GM23248 (cell line): ENCODE results near the gene MCOLN3. TPM values are rescaled to one million over a fixed set of nuclear protein-coding genes. Genes with fewer than 3 reads are reported as not detected.
A peak's percentile ranks its signal among the peaks of the same experiment; 100 is the strongest.

Experiments used
- DNase-seq: peaks from one replicate; pipeline ENCODE4 v3.0.0-alpha.2; 2015
- H2AFZ ChIP-seq: fragments of 200-600 bp; sonication (generic); 2 replicates; pipeline ENCODE4 v1.6.1; 2016; ENCODE audit warnings: antibody characterized with exemption
- H3F3A ChIP-seq: fragments of 200-600 bp; sonication (generic); 2 replicates; pipeline ENCODE4 v1.6.1; 2016; ENCODE audit warnings: mild to moderate bottlenecking, antibody characterized with exemption, mixed run types; ENCODE audit not compliant: insufficient read depth
- H3K27ac ChIP-seq: fragments of 200-600 bp; sonication (generic); 2 replicates; pipeline ENCODE4 v1.5.1; 2016; ENCODE audit warnings: mild to moderate bottlenecking
- H3K27me3 ChIP-seq: fragments of 200-600 bp; sonication (generic); replicated peaks from 2 replicates; pipeline ENCODE4 v1.6.1; 2016; ENCODE audit warnings: mild to moderate bottlenecking; ENCODE audit not compliant: insufficient read depth
- H3K36me3 ChIP-seq: fragments of 200-600 bp; sonication (generic); 2 replicates; pipeline ENCODE4 v1.6.1; 2016; ENCODE audit warnings: low read depth, mild to moderate bottlenecking
- H3K4me1 ChIP-seq: fragments of 200-600 bp; sonication (generic); 2 replicates; pipeline ENCODE4 v1.6.1; 2016; ENCODE audit warnings: mild to moderate bottlenecking; ENCODE audit not compliant: insufficient read depth
- H3K4me2 ChIP-seq: fragments of 200-600 bp; sonication (generic); one replicate; pipeline ENCODE4 v1.6.1; 2016; ENCODE audit warnings: mild to moderate bottlenecking; ENCODE audit not compliant: unreplicated experiment
- H3K4me3 ChIP-seq: fragments of 200-600 bp; sonication (generic); 2 replicates; pipeline ENCODE4 v1.5.1; 2016; ENCODE audit warnings: mild to moderate bottlenecking
- H3K79me2 ChIP-seq: fragments of 200-600 bp; sonication (generic); 2 replicates; pipeline ENCODE4 v1.6.1; 2016; ENCODE audit warnings: mild to moderate bottlenecking; ENCODE audit not compliant: insufficient read depth
- H3K9ac ChIP-seq: fragments of 200-600 bp; sonication (generic); 2 replicates; pipeline ENCODE4 v1.6.1; 2016; ENCODE audit warnings: mild to moderate bottlenecking
- H3K9me2 ChIP-seq: fragments of 200-600 bp; sonication (generic); 2 replicates; pipeline ENCODE4 v1.6.1; 2016; ENCODE audit warnings: mixed run types, mild to moderate bottlenecking, moderate library complexity; ENCODE audit not compliant: insufficient read depth
- H3K9me3 ChIP-seq: fragments of 200-600 bp; sonication (generic); one replicate; pipeline ENCODE4 v1.6.1; 2017; ENCODE audit warnings: low read depth
- H4K20me1 ChIP-seq: fragments of 200-600 bp; sonication (generic); 2 replicates; pipeline ENCODE4 v1.6.0; 2016; ENCODE audit not compliant: insufficient read depth
- EZH2 ChIP-seq: fragments of 200-600 bp; sonication (generic); IDR thresholded peaks from 2 replicates; pipeline ENCODE4 v1.6.1; 2018; ENCODE audit warnings: antibody characterized with exemption, mild to moderate bottlenecking; ENCODE audit not compliant: insufficient read depth, poor library complexity, severe bottlenecking
- EZH2phosphoT487 ChIP-seq: fragments of 200-600 bp; sonication (generic); IDR thresholded peaks from 2 replicates; pipeline ENCODE4 v1.6.1; 2018; ENCODE audit warnings: antibody characterized with exemption, moderate library complexity, mild to moderate bottlenecking, low read depth; ENCODE audit not compliant: insufficient read depth
- WGBS, 2 experiments: methylation state at CpG; one replicate each; pipeline ENCODE4 v1.1.6; 2015 to 2017; ENCODE audit warnings: low lambda C conversion rate in 2 of 2, low coverage in 1 of 2; ENCODE audit errors: missing lambda C conversion rate in 2 of 2; 5-methylcytosine and 5-hydroxymethylcytosine counted together
- in situ Hi-C: fragments of 300-500 bp; cut with MboI; formaldehyde crosslinking; loops from 2 replicates; pipeline ENCODE4 v1.15.0; 2020
- polyA plus RNA-seq: library from polyadenylated mRNA; unstranded; fragments of >200 nt; fragmentation: Nextera tagmentation; extraction: Ambion mirVana; gene quantifications from 2 replicates; pipeline ENCODE4 v1.2.1, GENCODE V29; 2016
- total RNA-seq: library from RNA; depleted of rRNA; stranded (reverse); fragments of >200 nt; shearing (Covaris generic); gene quantifications from 2 replicates; pipeline ENCODE4 v1.2.3, GENCODE V29; 2014

Gene MCOLN3
- total and polyA plus RNA-seq, 2 experiments from 2014 or later = 0.54 to 1.0 TPM

DNA sequence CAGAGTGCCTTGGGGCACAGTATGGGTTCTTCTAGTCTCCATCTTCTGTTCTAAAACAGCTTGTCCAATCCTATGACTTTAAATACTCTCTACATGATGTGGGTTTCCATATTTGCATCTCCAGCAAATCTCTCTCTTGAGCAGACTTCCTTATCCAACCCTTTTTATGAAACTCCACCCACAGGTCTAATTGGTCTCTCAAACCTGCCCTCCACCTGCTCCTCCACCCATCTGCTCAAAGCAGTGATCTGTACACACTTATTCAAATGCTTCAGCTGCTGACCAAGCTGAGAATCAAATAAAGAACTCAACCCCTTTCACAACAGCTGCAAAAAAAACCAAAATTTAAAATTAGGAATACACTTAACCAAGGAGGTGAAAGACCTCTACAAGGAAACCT, 62.9 kb downstream of the MCOLN3 start:
- H3K9ac ChIP-seq = no peak overlapping the region
- DNase-seq = no peak
- no peaks in the 10 kb centered on the region for H3K9me2 ChIP-seq
- H2AFZ ChIP-seq = no peak overlapping the region
- in situ Hi-C loops = no loop called here
- H4K20me1 ChIP-seq = no peaks in the 10 kb centered on the region
- H3K4me2 ChIP-seq = no peak overlapping the region
- no peak overlapping the region for H3K27ac ChIP-seq
- TF ChIP-seq EZH2phosphoT487 (no peak), EZH2 (no peak)
- no peaks in the 10 kb centered on the region for H3K36me3 ChIP-seq
- H3K4me1 ChIP-seq = no peaks in the 10 kb centered on the region
- no peaks in the 10 kb centered on the region for H3F3A ChIP-seq
- H3K4me3 ChIP-seq = no peak overlapping the region
- H3K9me3 ChIP-seq = no peaks in the 10 kb centered on the region
- no peaks in the 10 kb centered on the region for H3K79me2 ChIP-seq
- no peaks in the 10 kb centered on the region for H3K27me3 ChIP-seq

DNA sequence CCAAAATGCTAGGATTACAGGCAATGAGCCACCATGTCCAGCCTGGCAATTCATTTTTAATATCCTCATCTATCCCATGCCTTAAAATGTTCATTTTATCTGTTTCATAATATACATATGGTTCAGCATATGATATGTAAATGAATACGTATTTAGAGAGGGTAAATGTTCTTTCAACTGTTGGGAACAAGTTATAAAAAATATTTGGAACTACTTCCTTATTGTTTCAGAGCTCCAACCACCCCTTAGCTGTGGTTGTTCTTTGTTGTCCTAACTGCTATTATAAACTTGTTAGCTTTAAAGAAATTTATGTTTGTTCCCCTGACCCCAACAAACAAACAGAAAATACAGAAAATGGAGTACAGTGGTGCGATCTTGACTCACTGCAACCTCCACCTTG, 65.9 kb downstream of the MCOLN3 start:
- DNase-seq = no peak
- H3F3A ChIP-seq = no peaks in the 10 kb centered on the region
- in situ Hi-C loops = no loop called here
- 67 to 70% methylated on average over 2 of the region's 2 CpGs for WGBS, 2 experiments
- no peak overlapping the region for H3K4me3 ChIP-seq
- no peaks in the 10 kb centered on the region for H3K36me3 ChIP-seq
- no peaks in the 10 kb centered on the region for H3K9me2 ChIP-seq
- TF ChIP-seq EZH2 (no peak), EZH2phosphoT487 (no peak)
- no peak overlapping the region for H3K9ac ChIP-seq
- no peaks in the 10 kb centered on the region for H4K20me1 ChIP-seq
- no peaks in the 10 kb centered on the region for H3K79me2 ChIP-seq
- H3K27me3 ChIP-seq = no peaks in the 10 kb centered on the region
- H3K27ac ChIP-seq = no peak overlapping the region
- H3K9me3 ChIP-seq = no peaks in the 10 kb centered on the region
- no peak overlapping the region for H2AFZ ChIP-seq
- no peaks in the 10 kb centered on the region for H3K4me1 ChIP-seq
- H3K4me2 ChIP-seq = no peak overlapping the region

DNA sequence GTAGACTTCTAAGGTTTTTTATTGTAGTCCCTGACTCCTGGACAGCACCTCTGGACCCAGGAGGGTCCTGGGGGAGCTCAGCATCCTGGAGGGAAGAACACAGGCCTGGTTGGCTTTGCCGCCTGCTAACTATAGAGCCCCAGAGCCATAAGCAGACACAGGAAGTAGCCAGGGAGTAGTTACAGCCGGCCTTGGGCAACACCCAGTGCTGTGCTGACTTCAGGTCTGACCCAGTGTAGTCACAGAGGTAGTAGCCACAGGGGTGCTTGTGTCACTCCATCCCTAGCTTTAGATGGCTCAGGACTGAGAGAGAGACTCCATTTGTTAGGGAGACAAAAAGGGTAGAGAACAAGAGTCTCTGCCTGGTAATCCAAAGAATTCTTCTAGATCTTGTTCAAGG, 73.3 kb downstream of the MCOLN3 start:
- no peak overlapping the region for H2AFZ ChIP-seq
- WGBS, 2 experiments = 78 to 90% methylated on average over 2 of the region's 2 CpGs
- no peak overlapping the region for H3K27ac ChIP-seq
- no peaks in the 10 kb centered on the region for H3K36me3 ChIP-seq
- DNase-seq = no peak
- no peaks in the 10 kb centered on the region for H3K9me3 ChIP-seq
- no peak overlapping the region for H3K4me3 ChIP-seq
- no peak overlapping the region for H3K9ac ChIP-seq
- no peaks in the 10 kb centered on the region for H3K4me1 ChIP-seq
- H3K4me2 ChIP-seq = no peak overlapping the region
- no peaks in the 10 kb centered on the region for H4K20me1 ChIP-seq
- H3K27me3 ChIP-seq = no peaks in the 10 kb centered on the region
- no peak for TF ChIP-seq EZH2phosphoT487
- TF ChIP-seq EZH2 = no peak
- no peaks in the 10 kb centered on the region for H3K9me2 ChIP-seq
- no peaks in the 10 kb centered on the region for H3F3A ChIP-seq
- in situ Hi-C loops = no loop called here
- H3K79me2 ChIP-seq = no peaks in the 10 kb centered on the region

DNA sequence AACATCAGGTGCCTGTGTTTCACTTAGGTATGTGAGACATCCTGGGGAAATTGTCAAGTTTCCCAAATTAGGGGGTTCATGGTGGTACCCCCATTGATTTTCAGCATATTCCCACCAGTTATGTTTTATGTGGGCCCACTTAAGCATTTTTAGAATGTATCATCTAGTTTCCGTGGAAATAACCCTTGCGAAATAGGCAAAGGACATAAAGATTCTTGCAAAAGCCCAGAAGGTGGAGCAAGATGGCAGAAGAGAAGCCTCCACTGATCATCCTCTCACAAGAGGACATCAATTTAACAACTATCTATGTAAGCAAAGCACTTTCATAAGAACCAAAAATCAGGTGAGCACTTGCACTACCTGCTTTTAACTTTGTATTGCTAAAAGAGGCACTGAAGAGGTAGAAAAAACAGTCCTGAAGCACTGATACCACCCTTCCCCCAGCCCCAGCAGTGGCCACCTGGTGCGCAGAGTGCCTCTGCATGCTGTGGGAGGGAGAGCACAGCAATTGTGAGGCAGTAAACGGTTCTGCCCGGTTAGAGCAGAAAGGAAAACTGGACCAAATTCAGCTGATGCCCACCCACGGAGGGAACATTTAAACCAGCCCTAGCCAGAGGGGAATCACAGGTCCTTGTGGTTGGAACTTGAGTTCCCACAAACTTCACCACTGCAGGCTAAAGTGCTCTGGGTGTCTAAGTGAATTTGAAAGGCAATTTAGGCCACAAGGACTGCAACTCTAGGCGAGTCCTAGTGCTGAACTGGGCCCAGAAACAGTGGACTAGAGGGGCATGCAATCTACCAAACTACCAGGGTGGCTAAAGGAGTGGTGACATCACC, 74.6 kb downstream of the MCOLN3 start:
- Histone ChIP-seq H3K4me1 (no peaks in the 10 kb centered on the region), H3K79me2 (no peaks in the 10 kb centered on the region), H3K4me3 (no peak overlapping the region), H3K27ac (no peak overlapping the region), H3K9ac (no peak overlapping the region), H3K27me3 (no peaks in the 10 kb centered on the region), H3F3A (no peaks in the 10 kb centered on the region), H3K9me3 (no peaks in the 10 kb centered on the region), H3K4me2 (no peak overlapping the region), H2AFZ (no peak overlapping the region), H3K36me3 (no peaks in the 10 kb centered on the region), H3K9me2 (no peaks in the 10 kb centered on the region), H4K20me1 (no peaks in the 10 kb centered on the region)
- no peak for TF ChIP-seq EZH2
- no peak for TF ChIP-seq EZH2phosphoT487
- in situ Hi-C loops = no loop called here
- peak; percentile 54 for DNase-seq
- 87 to 92% methylated on average over 7 of the region's 7 CpGs for WGBS, 2 experiments
